Activated CD8-positive, alpha-beta memory T cell treated with anti-CD3 and anti-CD28 coated beads for 36 hours (primary cell): ENCODE measurements around the gene OSBPL2. TPM values are rescaled to one million over a fixed set of nuclear protein-coding genes. Genes with fewer than 3 reads are reported as not detected.

Source experiments
- CTCF ChIA-PET: fragments of 350-600 bp; sonication (Branson Sonifier 250); formaldehyde crosslinking; loops from one replicate; lab custom pipeline; 2021; ENCODE audit warnings: antibody characterized with exemption; lab: Charles Lee
- POLR2A ChIA-PET: fragments of 350-600 bp; sonication (Branson Sonifier 250); formaldehyde crosslinking; loops from one replicate; lab custom pipeline; 2021; ENCODE audit warnings: antibody characterized with exemption; lab: Charles Lee
- total RNA-seq, 2 experiments: library from RNA; stranded (reverse); gene quantifications; one replicate each; pipeline ENCODE4 v1.2.3, GENCODE V29; 2021

The OSBPL2 gene
- total RNA-seq, 2 experiments from 2014 or later: 17.9 to 21.2 TPM

DNA sequence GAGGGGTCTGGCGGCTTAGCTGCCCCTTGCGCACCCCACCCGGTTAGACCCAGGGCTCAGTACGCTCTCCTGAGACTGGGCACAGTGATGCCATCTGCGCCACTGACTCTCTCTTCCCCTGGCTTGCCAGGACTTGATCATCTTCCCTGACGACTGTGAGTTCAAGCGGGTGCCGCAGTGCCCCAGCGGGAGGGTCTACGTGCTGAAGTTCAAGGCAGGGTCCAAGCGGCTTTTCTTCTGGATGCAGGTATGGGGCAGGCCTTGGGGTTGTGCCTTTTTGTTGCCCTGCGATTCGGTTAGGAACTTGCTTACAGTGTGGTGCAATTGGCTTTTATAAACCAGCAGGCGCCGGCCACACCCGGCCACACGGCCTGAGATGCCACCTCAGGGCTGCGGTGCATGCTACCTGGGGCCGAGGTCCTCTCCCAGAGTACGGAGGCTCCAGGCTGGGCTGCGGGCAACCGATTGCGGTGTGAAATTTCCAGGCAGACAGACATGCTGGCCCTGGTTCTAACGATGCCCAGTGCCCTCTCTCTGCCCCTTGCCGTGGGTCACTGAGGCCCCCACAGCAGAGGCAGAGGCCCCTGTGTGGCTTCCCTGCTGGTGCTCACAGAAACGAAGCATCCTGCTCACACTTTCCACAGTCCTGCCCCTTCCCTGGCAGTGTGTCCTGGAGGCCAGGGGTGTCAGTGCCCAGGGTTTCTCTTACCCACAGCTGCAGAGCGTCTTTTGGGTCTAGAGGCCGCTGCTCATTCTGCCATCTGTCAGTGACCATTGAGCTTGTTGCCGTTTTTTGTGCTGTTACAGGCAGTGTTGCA lies 66.2 kb downstream of the OSBPL2 start:
- POLR2A ChIA-PET: no interaction called here
- CTCF ChIA-PET: interaction anchor here (0.7 to 2.1 kb wide), 2 partner anchors 78 kb away, joined by 3 to 6 read pairs; no protein-coding TSS in a partner anchor

- ChIA-PET CTCF (interaction anchor here (2.1 kb wide), 1 partner anchor 77 kb away, joined by 6 read pairs; no protein-coding TSS in a partner anchor), POLR2A (no interaction called here)
Measured at GRCh38 chr20:62305149-62305764, 66.9 kb downstream of the OSBPL2 start.

DNA sequence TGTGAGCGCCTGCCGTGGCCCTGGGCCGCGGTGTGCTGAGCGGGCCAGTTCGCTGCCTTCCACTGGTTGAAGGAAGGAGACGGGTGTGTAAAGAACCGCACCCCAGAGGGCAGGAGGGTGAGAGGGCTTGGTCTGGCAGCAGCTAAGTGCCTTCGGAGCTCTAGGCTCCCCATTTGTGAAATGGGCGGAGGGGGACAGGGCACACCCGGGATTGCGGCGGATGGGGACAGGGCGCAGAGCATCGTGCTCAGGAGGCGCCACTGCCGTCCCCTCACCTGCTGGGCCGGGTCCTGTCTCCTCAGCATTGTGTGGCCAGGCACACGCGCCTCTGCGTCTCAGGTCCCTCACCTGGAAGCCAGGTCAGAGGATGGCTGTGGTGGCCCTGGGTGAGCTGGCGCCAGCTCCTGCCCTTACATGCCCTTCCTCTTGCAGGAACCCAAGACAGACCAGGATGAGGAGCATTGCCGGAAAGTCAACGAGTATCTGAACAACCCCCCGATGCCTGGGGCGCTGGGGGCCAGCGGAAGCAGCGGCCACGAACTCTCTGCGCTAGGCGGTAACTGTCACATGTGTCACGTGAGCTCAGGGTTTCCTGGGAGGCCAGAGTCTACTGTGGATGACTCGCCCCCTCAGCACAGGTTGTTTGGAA lies 67.6 kb downstream of the OSBPL2 start:
- ChIA-PET CTCF (interaction anchor here (1.2 to 2.1 kb wide), 2 partner anchors 77 to 83 kb away, joined by 3 to 6 read pairs; no protein-coding TSS in a partner anchor), POLR2A (no interaction called here)

- CTCF ChIA-PET: interaction anchor here (1.2 to 2.1 kb wide), 2 partner anchors 76 to 82 kb away, joined by 3 to 6 read pairs; no protein-coding TSS in a partner anchor
Measured at GRCh38 chr20:62306414-62307187, 68.3 kb downstream of the OSBPL2 start.

GRCh38 chr20:62307226-62308101 lies 69.1 kb downstream of the OSBPL2 start:
- POLR2A ChIA-PET: no interaction called here

More at GRCh38 chr20:62306414-62307187, 68.3 kb downstream of the OSBPL2 start:
- POLR2A ChIA-PET: no interaction called here

GRCh38 chr20:62308102-62308822 lies 69.9 kb downstream of the OSBPL2 start:
- ChIA-PET POLR2A (no interaction called here), CTCF (no interaction called here)

More at GRCh38 chr20:62307226-62308101, 69.1 kb downstream of the OSBPL2 start:
- CTCF ChIA-PET: interaction anchor here (0.6 to 1.2 kb wide), 2 partner anchors 17 to 81 kb away, joined by 3 read pairs; no protein-coding TSS in a partner anchor

DNA sequence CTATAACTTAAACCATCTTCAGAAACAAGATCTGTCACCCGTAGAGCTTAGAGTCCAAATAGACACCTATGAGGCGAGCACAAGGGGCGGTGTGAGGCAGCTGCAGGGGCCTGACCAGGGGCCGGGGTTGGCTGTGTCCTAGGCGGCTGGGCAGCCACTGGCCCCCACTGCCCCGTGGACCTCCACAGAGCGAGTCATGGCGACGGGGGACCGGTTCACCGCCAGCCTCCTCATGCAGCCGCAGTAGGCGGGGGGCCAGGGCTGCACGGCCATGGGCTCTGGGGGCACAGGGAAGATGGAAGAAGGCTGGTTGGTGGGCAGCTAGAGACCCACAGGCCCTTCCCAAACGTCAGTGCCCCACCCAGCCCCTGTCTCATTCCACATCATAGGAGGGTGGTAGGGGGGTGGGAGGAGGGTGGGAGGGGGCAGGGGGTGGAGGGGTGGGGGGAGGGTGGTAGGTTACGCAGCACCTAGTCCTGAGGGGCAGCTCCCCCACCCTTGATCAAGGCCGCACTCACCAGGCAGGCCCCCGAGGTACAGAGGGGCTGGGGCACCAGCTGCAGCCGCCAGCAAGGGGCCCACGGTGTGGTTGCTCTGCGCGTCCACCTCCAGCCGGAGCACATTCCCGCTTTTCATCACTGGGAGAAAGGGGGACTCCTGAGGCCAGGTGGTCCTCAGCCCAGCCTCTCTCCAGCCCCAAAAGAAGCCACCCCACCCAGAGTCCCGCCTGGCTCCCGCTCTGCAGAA lies 71.0 kb downstream of the OSBPL2 start:
- POLR2A ChIA-PET: no interaction called here
- CTCF ChIA-PET: no interaction called here

GRCh38 chr20:62309947-62310756 lies 71.8 kb downstream of the OSBPL2 start:
- CTCF ChIA-PET: no interaction called here
- POLR2A ChIA-PET: no interaction called here

GRCh38 chr20:62310757-62311121 lies 72.4 kb downstream of the OSBPL2 start:
- ChIA-PET CTCF (no interaction called here), POLR2A (no interaction called here)

GRCh38 chr20:62311150-62311549 lies 72.8 kb downstream of the OSBPL2 start:
- POLR2A ChIA-PET: no interaction called here
- CTCF ChIA-PET: no interaction called here

DNA sequence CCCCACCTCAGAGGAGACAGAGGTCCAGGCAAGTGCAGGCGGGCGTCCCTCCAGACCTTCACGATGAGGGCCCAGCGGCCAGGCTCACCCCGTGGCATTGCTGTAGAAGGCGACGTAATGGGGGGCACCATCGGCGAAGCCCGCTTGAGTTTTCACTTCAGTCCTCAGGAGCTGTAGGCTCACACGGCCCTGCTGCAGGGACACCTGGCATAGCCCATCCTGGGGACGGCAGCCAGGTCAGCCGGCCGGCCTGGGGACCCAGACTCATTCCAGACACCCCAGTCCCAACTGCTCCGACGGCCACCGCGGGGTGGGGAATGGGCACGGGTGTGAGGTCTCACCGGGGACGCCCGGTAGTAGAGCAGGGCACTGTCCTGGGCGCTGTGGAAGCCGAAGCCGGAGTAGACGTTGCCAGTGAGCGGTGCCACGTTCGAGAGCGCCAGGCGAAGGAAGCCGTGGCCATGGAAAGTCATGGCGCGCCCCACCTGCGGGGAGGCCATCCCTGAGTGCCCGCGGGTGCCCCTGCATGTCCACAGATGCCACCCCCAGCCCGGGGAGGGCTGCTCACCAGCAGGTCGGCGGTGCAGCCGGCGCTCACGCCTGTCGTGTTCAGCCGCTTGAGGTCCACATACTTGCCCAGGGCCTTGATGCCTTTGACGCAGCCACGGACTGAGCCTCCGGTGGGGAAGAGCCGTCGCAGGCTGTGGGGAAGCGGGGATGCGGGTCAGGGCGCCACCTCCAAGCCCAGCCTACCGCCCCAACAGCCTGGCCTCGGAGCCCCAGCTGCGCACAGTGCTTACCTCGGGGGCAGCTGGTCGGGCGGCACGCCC lies 73.7 kb downstream of the OSBPL2 start:
- CTCF ChIA-PET: no interaction called here
- POLR2A ChIA-PET: no interaction called here

DNA sequence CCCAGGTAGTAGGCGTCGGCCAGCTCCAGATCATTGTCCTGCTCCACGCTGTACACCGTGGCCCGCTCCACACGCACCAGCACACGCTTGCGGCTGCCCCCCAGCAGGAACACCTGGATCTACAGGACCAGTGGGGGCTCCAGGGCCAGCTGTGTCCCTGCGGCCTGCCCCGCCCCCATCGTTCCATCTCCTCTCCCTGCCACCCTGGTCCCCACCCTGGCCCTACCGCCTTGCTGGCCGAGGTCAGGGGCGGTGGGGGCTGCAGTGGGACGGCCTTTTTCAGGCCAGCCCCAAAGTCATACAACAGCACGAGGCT lies 74.3 kb downstream of the OSBPL2 start:
- ChIA-PET POLR2A (no interaction called here), CTCF (no interaction called here)

DNA sequence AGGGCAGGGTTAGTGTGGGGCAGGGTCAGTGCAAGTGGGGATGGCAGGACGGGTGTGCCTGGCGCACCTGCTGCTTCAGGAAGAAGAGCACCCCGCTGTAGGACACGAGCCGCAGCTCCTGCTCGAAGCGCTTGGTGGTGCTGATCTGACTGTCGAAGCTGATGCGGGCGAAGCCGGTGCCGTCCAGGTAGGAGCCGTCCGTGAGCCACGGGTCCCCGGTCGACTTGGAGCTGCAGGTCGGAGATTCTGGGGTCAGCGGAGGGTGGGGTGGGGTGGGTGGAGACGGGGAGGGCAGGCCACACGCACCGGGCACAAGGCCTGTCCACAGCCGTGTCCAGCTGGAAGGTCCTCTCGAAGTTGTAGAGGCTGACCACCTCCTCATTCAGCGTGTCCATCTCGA lies 74.7 kb downstream of the OSBPL2 start:
- ChIA-PET CTCF (no interaction called here), POLR2A (no interaction called here)

GRCh38 chr20:62313460-62314338 lies 75.4 kb downstream of the OSBPL2 start:
- ChIA-PET POLR2A (no interaction called here), CTCF (no interaction called here)

GRCh38 chr20:62314339-62314638 lies 76.0 kb downstream of the OSBPL2 start:
- CTCF ChIA-PET: no interaction called here
- POLR2A ChIA-PET: no interaction called here
